Ovary (tissue), 3 donors: ENCODE results near the gene MAST4.

Experiments
- EP300 ChIP-seq: sonication (generic); formaldehyde crosslinking; IDR thresholded peaks from one replicate; pipeline ENCODE4 v1.6.1; 2017; ENCODE audit warnings: antibody characterized with exemption
- POLR2A ChIP-seq: fragments of 450-650 bp; IDR thresholded peaks from one replicate; pipeline ENCODE4 v1.6.1; 2017; ENCODE audit warnings: antibody characterized with exemption, mild to moderate bottlenecking, moderate library complexity
- TF ChIP-seq, protein P1 (sequence below), 3 donors: fragments of 450-650 bp in 2 of 3; fragments of 200-600 bp in 1 of 3; IDR thresholded peaks; one replicate each; pipeline versions ENCODE4 v1.5.1 to v1.8.0; 2016 to 2022; ENCODE audit warnings: antibody characterized with exemption in 3 of 3, mild to moderate bottlenecking in 1 of 3
- donor health status: DM: no; HTN: no; CAD: no.

DNA sequence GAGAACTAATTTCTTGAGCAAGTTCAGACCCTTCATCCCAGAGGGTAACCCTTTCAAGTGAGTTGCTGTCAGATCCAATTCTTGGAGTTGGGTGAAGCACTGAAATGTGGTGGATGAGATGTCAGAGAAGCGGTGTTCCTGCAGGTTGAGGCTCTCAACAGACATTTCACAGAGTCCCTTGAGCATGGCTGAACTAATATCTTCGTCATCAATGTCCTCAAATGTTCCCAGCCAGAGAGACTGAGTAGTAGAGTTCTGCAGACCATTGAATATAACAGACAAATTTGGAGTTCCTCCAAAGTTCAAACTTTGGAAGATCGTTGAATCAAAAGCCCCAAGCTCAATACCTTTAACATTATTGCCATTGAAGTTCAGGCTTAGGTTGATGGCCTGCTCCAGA, 587.7 kb downstream of the MAST4 start:
- TF ChIP-seq, protein P1, sequence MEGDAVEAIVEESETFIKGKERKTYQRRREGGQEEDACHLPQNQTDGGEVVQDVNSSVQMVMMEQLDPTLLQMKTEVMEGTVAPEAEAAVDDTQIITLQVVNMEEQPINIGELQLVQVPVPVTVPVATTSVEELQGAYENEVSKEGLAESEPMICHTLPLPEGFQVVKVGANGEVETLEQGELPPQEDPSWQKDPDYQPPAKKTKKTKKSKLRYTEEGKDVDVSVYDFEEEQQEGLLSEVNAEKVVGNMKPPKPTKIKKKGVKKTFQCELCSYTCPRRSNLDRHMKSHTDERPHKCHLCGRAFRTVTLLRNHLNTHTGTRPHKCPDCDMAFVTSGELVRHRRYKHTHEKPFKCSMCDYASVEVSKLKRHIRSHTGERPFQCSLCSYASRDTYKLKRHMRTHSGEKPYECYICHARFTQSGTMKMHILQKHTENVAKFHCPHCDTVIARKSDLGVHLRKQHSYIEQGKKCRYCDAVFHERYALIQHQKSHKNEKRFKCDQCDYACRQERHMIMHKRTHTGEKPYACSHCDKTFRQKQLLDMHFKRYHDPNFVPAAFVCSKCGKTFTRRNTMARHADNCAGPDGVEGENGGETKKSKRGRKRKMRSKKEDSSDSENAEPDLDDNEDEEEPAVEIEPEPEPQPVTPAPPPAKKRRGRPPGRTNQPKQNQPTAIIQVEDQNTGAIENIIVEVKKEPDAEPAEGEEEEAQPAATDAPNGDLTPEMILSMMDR (IDR thresholded peaks at IDR 0.05), result no peak
- TF ChIP-seq POLR2A, result no peak
- TF ChIP-seq EP300, result no peak
